ENCODE data around the gene SVBP.

The SVBP gene

DNA sequence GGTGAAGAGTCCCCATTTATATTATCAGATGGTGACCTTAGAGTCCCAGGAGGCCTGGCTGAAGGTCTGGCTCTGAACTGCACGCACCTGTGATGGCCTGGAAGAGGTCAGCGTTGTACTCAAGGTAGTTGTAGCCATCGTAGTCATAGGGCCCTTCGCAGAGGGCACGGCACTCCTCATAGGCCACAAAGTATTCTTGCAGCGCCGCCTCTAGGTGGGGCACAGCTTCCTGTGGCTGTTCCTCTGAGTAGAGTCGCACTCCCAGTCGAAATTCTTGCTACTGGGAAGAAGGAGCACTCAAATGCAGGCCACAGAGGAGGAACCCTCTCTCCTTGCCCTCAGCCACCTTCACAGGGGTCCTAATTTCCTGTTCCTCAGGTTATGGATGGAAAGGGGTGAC is 58.1 kb downstream of the SVBP start:
- no peak for DNase-seq

DNA sequence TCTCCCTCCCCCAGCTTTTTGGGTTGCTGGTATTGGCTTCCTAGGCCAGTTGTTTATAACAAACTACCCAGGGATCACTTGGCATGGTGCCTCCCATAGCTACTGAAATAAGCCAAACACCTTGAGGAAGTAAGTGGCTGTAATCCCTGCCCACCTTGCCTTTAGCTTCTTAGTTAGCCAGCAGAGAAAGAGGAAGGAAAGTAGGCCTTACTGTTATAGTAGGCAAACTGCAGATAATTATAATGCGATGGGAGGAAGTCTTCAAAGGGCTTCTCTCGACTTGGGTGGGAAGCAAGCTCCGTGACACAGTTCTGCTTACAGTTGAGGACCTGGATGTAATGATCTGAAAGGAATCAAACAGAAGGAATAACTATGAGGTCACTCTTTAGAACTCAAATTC is 58.6 kb downstream of the SVBP start:
- DNase-seq, result no peak

GRCh38 chr1:42757892-42758275 is 59.3 kb downstream of the SVBP start:
- DNase-seq, result no peak

All from NCI-H446 (cell line).